Glomerular visceral epithelial cell (primary cell): ENCODE results near the gene RASEF.
"Not testable (repeated sequence)": the region's sequence is repeated elsewhere in the genome, so short reads cannot be mapped to it uniquely, and the experiment has no call there.

Source experiments
- DNase-seq: peaks from one replicate; pipeline ENCODE4 v3.0.0-alpha.2; 2016; ENCODE audit errors: extremely low spot score

The RASEF gene

DNA sequence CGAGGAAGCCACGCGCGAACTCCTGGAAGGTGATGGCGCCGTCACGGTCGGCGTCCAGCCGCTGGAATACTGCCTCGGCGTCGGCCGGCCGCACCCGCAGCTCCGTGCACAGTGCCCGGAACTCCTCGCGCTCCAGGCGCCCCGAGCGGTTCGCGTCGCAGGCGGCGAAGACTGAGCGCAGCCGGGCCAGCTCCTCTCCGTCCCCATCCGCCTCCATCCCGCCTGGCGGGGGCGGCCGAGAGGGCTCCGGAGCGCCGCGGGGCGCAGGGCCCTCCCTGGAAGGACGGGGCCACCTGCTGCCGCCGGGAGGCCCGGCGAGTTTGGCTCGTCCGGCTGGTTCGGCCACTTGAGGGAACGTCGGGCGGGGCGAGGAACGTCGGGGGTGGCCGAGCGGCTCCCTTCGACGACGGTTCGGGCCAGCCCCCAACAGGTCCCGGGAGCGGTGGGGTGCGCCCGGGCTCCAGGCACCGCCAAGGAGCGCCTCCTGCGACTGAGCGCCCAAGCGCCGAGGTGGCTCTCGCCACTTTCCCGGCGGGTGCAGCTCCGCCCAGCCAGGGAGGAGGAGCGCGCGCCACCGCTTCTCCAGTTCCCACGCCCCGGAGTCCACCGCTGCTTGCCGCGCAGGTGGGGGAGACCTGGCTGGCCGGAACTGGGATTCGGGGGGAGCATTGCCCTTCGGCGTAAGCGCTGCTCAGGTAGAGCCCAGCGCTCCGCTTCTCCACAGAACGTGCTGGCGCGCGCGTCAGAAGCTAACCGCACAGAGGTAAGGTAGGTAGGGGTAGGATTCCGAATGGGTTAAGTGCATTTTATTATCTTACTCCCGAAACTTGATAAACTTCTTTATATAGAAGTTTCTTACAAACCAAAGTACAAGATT lies at the start of gene RASEF:
RASEF (minus strand) TSS at position 492 of the 877 bp plus-strand sequence; CDS start at position 217, 275 bp downstream.
- peak; percentile 76 for DNase-seq

DNA sequence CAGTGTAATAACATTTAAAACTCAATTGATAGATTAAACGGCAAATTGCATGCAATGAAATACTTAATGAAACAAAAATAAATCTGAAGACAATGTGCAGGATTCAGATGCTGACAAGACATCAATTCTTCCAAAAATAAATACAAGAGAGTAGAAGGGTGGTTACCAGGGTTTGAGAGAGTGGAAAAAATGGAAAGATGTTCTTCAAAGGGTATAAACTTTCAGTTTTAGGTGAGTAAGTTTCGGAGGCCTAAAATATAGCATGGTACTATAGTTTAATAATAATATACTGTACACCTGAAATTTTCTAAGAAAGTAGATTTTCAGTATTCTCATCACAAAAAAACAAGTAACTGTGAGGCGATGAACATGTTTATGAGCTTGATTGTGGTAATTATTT lies 48.2 kb upstream of the RASEF start:
- DNase-seq: no peak

DNA sequence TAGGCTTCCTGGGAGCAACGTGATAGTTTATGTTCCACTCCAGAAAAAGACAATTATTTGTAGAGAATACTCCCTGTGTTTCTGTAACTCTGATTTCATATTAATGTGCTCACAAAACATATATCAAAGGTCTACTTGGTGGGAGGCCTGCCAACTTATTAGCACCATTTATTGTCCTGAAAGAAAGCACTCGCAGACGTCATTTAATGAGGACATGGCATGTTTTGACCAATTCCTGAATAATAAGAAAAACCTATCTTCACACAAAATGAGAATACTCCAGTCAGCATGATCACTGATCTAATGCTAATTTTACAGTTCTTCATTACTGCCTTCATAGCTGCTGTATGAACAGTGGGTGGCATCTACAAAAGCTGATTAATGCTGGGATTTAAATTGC lies 46.4 kb upstream of the RASEF start:
- DNase-seq: no peak

DNA sequence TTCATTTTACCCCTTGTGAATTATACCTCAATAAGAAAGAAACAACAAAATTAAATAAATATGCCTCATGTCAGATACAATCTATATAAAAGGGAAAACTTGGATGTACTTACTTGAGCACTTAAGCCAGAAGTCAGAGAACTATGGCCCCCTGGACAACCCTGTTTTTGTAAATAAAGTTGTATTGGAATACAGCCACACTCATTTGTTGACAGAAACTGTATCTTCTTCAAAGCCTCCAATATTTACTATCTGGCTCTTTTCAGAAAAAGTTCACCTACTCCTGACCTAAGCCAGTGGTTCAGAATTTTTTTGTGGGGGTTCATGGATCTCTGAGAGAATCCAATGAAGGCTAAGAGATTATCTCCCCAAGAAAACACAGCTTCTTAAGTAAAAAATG lies 45.3 kb upstream of the RASEF start:
- DNase-seq: no peak

DNA sequence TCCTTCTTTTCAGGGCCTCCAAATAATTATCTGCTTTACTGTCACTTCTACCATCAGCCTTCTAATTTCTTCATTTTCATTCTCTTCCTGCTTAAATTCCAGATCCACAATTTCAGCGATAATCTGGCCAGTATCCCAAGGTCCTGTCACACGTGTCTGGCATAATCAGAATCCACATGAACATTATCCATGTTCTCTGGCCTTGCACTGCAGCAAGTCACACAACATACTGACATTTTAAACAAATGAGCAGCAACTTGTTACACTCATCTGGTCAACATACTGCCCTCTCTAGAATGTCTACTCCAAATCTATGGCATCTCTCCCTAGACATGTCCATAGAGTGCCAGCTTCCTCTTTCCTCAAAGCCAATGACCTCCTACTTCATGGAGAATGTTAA lies 43.8 kb upstream of the RASEF start:
- DNase-seq: no peak

DNA sequence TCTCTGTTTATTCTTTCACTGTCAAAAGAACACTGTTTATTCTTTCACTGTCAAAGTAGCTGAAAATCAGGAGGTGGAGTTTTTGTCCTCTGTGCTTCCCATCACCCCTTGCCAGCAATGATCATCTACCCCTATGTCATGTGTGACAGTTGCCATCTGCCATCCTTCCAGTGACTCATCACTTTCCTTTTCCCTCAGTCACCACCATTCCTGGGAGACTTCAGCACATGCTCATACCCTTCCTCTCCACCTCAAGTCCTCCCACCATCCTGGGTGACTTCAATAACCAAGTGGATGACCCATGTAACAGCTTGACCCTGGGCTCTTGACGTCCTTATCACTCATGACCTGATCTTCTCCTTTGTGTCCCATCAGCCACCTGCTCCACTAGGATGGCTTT lies 43.3 kb upstream of the RASEF start:
- no peak for DNase-seq

DNA sequence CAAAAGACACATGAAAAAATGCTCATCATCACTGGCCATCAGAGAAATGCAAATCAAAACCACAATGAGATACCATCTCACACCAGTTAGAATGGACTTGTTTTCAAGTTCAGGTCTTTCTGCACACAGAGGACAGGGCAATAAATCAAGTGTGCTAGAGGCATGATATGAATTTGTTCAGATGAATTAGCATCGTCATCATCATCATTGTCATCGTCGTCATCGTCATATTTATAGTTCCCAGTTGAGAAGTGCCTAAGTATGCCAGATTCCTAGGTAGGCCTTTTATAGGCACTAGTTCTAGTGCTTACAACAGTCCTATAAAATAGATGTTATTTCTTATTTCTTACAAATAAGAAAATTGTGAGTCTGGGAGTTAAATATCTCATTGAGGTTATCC lies 34.7 kb upstream of the RASEF start:
- no peak for DNase-seq

DNA sequence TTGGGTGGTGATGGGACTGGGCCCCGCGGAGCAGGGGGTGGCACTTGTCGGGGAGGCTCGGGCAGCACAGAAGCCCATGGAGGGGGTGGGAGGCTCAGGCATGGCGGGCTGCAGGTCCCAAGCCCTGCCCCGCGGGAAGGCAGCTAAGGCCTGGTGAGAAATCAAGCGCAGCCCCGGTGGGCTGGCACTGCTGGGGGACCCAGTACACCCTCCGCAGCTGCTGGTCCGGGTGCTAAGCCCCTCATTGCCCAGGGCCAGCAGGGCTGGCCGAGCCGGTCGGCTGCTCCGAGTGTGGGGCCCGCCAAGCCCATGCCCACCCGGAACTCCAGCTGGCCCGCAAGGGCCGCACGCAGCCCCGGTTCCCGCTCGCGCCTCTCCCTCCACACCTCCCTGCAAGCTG lies 30.4 kb upstream of the RASEF start:
- DNase-seq: not testable (repeated sequence)

DNA sequence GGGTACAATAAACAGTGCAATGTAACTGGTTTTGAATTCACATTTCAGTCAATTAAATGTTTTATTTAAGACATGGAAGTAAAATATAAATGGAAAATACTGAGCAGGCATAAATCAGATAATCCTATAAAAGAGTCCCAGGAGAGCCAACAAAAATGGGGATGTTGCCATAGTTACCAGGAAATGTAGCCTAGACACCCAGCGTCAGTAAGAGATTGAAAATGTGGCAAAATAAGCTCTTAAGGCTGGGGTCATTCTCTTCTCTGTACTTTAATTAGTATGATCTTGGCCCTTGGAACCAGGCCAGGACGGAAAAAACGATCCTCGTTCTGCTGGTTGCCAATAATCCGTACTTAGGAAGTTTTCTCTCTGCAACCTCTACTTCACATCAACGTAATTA lies 18.9 kb upstream of the RASEF start:
- DNase-seq: no peak

DNA sequence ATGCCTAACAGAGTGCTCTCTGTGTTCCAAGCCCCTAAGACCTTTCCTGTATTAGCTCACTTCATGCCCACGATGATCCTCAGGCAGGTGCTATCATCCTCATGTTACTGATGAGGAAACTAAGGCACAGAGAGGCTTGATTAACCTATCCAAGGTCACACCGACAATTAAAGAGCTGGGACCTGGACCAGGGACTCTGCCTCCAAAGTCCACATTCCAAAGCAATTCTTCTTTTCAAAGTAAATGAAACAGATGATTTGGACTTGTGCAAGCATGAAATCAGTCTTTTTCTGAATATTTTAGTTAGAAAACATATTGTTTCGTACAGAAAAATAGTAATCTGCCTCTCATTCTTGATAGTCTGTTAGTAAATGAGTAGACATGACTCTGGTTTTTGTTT lies 18.1 kb upstream of the RASEF start:
- no peak for DNase-seq

DNA sequence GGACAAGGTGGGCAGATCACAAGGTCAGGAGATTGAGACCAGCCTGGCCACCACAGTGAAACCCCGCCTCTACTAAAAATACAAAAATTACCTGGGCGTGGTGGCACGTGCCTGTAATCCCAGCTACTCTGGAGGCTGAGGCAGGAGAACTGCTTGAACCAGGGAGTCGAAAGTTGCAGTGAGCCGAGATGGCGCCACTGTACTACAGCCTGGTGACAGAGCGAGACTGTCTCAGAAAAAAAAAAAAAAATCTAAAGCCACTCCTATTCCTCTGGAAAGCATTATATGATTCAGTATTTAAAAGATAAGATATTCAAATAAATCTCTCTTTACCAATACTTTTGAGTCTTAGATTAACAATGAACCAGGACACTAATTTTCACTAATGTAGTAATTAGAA lies 13.0 kb upstream of the RASEF start:
- DNase-seq: not testable (repeated sequence)

DNA sequence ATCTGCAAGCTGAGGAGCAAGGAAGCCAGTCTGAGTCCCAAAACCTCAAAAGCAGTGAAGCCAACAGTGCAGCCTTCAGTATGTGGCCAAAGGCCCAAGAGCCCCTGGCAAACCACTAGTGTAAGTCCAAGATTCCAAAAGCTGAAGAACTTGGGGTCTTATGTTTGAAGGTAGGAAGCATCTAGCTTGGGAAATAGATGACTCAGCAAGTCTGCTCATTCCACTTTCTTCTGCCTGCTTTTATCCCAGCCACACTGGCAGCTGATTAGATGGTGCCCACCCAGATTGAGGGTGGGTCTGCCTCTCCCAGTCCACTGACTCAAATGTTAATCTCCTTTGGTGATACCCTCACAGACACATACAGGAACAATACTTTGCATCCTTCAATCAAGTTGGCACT lies 9.6 kb upstream of the RASEF start:
- DNase-seq: not testable (repeated sequence)

DNA sequence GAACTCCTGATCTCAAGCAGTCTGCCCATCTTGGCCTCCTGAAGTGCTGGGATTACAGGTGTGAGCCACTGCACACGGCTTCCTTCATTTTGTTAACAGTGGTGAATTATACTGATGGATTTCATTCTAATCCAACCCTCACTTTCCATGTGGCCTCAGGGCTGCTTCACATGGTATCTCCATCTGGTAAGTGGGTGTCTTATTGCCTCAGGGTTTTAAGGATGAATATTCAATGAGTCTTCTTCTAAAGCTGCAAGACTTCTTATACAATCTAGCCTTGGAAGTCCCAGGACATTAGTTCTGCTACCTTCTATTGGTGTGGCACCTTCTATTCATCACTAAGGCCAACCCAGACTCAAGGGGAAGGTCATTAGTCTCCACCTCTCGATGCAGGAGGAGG lies 8.7 kb upstream of the RASEF start:
- no peak for DNase-seq

DNA sequence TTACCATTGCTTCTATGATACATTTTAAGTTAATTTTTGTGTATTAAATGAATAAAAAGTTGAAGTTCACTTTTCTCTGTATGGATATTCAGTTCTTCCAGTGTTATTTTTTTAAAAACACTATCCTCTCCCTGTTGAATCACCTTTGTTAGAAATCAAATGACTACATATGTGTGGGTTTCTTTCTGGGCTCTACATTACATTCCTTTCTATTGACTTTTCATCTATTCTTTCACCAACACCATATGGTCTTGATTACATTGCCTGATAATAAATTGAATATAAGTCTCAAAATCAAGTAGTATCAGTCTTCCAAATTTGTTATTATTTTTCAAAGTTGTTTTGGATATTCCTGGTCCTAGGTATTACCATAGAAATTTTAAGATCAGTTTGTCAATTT lies 7.3 kb upstream of the RASEF start:
- no peak for DNase-seq

DNA sequence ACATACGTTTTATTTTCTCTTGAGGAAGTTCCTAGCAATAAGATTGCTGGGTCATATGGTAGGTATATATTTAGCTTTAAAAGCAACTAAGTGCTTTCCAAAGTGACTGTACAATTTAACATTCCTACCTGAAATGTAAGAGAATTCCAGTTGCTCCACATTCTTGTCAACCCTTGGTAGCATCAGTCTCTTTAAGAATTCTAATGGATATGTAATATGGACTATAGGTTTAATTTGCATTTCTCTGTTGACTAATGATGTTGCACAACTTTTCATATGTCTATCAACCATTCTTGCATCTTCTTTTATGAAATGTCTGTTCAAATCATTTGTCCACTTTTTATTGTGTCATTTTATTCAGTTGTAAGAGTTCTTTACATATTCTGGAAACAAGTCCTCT lies 6.7 kb upstream of the RASEF start:
- no peak for DNase-seq

DNA sequence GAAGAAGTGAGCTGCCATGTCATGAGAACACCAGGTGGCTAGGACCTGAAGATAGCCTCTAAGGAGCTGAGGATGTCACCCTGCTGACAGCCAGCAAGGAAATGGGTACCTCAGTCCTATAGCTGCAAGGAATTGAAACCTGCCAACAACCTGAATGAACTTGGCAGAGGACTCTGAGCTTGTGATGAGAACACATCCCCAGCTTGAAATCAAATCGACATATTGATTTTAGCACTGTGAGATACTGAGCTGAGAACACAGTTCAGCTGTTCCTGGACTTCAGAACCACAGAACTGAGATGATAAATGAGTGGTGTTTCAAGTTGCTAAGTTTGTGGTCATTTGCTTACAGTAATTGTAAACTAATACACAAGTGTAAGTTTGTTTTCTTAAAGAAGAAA lies 5.5 kb upstream of the RASEF start:
- no peak for DNase-seq

DNA sequence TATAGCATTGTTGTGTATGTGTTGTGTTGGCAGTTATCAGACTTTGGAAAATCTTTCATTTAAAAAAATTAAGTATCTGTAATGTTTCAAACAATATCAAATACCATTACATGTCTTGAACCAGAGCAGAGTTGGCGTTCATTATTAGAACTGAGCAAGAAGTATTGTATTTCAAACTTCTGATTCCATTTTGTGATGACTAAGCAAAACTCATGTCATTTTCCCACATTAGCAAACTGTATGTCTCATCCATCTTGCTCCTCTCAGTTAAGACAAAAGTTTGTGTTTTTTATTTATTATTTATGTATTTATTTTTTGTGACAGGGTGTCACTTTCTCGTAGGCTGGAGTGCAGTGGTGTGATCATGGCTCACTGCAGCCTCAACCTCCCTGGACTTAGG lies 4.6 kb upstream of the RASEF start:
- DNase-seq: no peak

DNA sequence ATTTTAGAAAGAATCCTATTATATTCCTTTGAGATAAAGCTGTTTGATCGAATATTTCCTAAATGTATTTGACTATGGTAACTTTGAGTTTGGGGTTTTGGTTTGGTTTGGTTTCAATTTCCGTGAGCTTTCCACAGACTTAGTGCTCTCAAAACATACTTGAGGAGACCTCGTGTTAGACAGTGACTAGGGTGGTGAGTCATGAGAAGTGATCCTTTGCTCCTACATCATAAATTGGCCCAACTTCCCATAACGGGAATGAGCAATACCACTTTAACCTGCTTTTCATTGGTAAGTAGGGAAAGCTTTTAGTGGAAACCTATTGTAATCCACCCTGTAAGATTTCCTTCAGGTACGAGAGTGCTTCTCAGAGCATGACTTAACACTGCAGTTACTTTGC lies 3.8 kb upstream of the RASEF start:
- peak; percentile 73 for DNase-seq

DNA sequence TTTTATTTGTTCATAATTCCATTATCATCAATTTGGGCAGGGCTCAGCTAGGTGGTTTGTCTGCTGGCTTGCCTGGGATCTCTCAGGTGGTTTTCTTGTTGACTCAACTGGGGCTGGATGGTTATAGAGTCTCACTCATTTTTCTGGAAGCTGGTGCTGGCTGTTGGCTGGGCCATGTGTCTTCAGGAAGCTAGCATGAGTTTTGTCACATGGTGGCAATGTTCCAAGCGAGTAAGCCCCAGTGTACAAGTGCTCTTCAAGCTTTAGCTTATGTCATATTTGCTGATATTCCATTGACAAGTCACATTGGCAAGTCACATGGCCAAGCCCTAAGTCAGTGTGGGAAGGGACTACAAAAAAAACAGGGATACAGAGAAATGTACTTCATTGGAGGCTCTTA lies 2.3 kb upstream of the RASEF start:
- no peak for DNase-seq

DNA sequence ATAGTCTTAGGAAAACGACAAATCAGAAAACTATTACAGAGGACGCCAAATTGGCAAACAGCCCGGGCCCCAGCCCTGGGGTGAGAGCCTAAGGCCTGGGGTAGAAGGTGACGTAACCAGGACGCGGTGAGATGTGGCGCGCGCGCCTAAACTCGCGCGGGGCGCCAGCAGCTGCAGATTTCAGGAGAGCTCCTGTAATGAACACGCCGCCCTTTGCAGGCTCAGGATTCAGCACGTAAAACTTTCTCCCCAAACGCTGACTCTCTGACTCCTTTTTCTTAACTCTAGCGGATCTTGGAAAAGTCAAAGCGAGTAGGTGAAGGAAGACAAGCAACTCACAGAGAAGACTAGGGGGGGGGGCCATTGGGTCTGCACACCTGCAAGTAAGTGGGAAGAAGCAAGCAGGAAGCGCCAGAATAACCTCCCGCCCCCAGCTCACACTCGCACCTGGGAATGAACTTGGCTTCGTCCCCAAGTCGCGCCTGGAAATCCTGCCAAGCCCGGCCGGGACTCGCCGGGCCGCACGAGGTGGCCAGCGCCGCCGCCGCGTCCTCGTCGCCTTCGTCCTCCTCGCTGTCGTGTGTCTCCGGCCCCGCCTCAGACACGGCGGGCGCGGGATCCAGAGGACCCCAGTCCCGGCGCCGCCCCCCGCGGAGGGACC lies 822 bp downstream of the RASEF start:
- peak; percentile 82 for DNase-seq

DNA sequence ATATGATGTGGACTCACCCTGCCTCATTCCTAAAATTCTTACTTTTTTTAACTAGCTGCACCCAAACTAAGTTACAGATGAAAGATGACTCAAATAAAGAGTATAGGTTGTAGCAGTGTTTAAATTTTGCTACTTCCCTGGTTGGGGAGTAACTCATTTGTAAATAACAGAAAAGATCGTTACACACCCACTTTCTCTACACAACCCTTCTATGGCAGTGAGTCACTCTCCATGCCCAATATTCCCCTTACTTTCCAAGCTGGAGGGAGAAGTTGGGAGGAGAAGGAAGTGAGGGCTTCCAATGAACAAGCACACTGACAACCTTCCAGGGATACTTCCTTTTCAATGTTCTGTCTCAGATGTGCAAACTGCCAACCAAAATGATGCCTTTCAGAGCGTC lies 1.9 kb downstream of the RASEF start:
- DNase-seq: peak; percentile 51

DNA sequence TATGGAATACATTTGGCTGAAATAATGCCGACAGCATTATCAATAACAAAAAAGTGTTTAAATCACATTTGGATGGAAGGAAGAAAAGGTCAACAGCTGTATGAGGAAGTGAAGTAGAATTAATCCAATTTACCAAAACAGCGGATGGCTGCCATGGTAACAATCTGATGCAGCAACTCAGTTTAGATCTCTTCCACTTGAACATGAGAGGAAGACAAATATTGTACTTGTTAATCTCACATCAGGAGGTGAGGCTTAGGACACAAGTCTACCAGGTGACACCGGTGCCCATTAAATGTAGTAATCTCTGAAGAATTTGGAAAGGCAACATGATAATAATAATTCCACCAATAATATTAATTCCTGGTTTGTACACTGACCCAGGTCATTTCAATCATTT lies 2.4 kb downstream of the RASEF start:
- DNase-seq: peak; percentile 41

DNA sequence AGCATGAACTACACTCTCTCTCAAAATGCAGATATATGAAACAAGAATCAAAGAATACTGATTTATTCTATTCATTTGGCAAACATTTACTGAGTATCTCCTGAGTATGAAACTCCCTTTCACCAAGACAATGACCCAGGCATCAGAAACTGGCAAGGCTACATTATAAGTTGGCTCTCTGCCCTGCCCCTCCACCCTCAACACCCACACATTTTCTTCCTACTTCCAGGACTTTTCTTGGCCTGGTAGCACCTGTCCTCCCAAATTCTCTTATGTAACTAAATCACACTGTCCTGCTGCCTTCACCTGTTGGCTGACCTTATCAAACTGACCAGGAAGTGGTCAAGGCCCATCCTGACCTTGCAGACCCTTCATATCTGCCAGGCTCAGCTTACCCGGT lies 3.5 kb downstream of the RASEF start:
- DNase-seq: no peak
